ENCODE results near the gene PFAS. TPM values are rescaled to one million over a fixed set of nuclear protein-coding genes. Genes with fewer than 3 reads are reported as not detected.
A peak's percentile ranks its signal among the peaks of the same experiment; 100 is the strongest.

The PFAS gene
- total RNA-seq, 1 donor from 2014 or later: 64.6 TPM

DNA sequence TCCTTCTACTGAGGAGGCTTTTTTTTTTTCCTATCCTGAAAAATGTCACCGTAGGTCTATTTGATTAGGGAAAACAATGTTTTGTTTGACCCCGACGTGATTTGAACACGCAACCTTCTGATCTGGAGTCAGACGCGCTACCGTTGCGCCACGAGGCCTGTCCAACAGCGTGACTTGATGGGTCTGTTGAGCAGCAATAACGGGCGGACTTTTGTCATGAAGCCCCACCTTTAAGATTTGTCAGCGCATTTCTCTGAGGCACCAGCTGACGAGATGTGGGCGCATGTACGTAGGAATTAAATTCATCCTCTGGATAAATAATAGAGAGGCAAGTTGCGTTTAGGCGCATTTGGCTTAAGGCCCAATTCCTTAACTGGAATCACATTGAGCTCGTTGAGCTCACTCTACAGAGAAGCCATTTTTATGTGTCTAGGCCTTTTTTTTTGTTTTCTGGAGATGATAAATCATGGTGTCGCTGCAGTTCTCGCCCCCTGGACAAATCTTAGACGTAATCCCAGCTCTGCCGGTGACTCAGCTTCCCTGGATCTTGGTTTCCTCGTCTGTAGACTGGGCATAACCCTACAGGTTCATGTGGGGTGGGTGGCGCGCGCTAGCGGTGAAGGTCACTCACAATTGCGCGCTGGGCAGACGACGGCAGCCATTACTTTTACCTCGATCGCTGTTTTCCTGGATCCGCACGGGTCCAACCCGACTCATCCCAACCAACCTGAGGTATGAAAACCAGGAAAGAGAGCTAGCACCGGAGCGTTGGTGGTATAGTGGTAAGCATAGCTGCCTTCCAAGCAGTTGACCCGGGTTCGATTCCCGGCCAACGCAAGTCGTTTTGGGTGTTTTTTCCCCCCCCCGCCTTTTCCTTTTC lies 28.1 kb upstream of the PFAS start:
- TF ChIP-seq, protein P1, sequence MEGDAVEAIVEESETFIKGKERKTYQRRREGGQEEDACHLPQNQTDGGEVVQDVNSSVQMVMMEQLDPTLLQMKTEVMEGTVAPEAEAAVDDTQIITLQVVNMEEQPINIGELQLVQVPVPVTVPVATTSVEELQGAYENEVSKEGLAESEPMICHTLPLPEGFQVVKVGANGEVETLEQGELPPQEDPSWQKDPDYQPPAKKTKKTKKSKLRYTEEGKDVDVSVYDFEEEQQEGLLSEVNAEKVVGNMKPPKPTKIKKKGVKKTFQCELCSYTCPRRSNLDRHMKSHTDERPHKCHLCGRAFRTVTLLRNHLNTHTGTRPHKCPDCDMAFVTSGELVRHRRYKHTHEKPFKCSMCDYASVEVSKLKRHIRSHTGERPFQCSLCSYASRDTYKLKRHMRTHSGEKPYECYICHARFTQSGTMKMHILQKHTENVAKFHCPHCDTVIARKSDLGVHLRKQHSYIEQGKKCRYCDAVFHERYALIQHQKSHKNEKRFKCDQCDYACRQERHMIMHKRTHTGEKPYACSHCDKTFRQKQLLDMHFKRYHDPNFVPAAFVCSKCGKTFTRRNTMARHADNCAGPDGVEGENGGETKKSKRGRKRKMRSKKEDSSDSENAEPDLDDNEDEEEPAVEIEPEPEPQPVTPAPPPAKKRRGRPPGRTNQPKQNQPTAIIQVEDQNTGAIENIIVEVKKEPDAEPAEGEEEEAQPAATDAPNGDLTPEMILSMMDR (IDR thresholded peaks at IDR 0.05): peak; percentile 4
- no peak for TF ChIP-seq EZH2 (IDR thresholded peaks at IDR 0.05)
- no peak for TF ChIP-seq EZH2phosphoT487 (IDR thresholded peaks at IDR 0.05)
- H3K27me3 Mint-ChIP-seq (ENCODE audit: insufficient read depth, low read depth): peaks cover 34% of the 10 kb centered on the region
- Histone ChIP-seq H3F3A (ENCODE audit: low read depth) (peaks cover 55% of the 10 kb centered on the region), H2AFZ (replicated peaks) (peak overlapping the region; percentile 85), H4K20me1 (ENCODE audit: low read depth) (peaks cover 5% of the 10 kb centered on the region), H3K9ac (no peak overlapping the region), H3K79me2 (ENCODE audit: low read depth) (no peaks in the 10 kb centered on the region), H3K9me3 (ENCODE audit: low read depth) (no peaks in the 10 kb centered on the region), H3K4me2 (peak overlapping the region; percentile 87), H3K27me3 (no peaks in the 10 kb centered on the region), H3K27ac (no peak overlapping the region), H3K4me1 (no peaks in the 10 kb centered on the region), H3K4me3 (peak overlapping the region; percentile 91), H3K36me3 (no peaks in the 10 kb centered on the region)
- peaks cover 21% of the 10 kb centered on the region for H3K9me3 Mint-ChIP-seq
- DNase-seq (ENCODE audit: low spot score): peak; percentile 94
- peak overlapping the region; percentile 98 for H3K4me3 Mint-ChIP-seq
- H3K4me1 Mint-ChIP-seq: peaks cover 42% of the 10 kb centered on the region
- peaks cover 10% of the 10 kb centered on the region for H3K36me3 Mint-ChIP-seq
- H3K27ac Mint-ChIP-seq: peak overlapping the region; percentile 100

DNA sequence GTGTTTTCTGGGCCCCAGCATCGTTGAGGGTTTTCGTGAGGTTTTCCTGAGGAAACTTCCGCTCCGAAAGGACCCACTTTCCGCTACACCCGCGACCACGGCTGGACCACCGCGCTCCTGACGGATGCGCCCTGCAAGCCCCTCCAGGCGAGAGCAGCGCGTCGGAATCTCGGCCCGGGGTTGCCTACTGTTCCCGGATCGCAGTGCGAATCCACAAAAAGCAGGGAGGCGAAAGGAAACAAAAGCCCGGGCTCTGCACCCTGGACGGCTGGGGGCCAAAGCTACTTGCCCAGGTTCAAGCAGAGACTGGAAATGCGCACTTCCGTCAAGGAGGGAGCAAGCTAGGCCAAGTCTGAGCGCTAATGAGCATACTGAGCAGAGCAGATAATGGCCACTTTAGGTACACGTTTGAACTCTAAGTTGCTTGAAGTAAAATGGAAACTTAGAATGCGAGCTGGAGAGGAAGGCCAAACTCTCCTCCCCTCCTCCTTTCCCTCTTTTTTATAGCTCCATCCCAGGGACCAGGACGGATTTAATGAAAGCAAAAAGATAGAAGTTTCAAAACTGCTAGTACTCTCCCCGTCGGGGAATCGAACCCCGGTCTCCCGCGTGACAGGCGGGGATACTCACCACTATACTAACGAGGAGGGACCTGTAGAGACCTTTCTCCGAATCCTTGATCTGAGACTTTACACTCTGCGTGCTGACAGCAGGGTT lies 27.3 kb upstream of the PFAS start:
- no peaks in the 10 kb centered on the region for H3K36me3 ChIP-seq
- H3K79me2 ChIP-seq (ENCODE audit: low read depth): no peaks in the 10 kb centered on the region
- TF ChIP-seq, protein P1 (IDR thresholded peaks at IDR 0.05): no peak
- TF ChIP-seq EZH2phosphoT487 (IDR thresholded peaks at IDR 0.05) (no peak), EZH2 (IDR thresholded peaks at IDR 0.05) (no peak)
- H3K9ac ChIP-seq: no peak overlapping the region
- H3K4me2 ChIP-seq: peak overlapping the region; percentile 87
- H4K20me1 ChIP-seq (ENCODE audit: low read depth): peaks cover 5% of the 10 kb centered on the region
- peak; percentile 89 for DNase-seq (ENCODE audit: low spot score)
- H2AFZ ChIP-seq (replicated peaks): peak overlapping the region; percentile 85
- H3K36me3 Mint-ChIP-seq: peaks cover 16% of the 10 kb centered on the region
- peaks cover 42% of the 10 kb centered on the region for H3K27me3 Mint-ChIP-seq (ENCODE audit: insufficient read depth, low read depth)
- H3K27ac ChIP-seq: no peak overlapping the region
- H3F3A ChIP-seq (ENCODE audit: low read depth): peaks cover 63% of the 10 kb centered on the region
- H3K9me3 ChIP-seq (ENCODE audit: low read depth): no peaks in the 10 kb centered on the region
- peaks cover 29% of the 10 kb centered on the region for H3K9me3 Mint-ChIP-seq
- no peaks in the 10 kb centered on the region for H3K4me1 ChIP-seq
- H3K27me3 ChIP-seq: no peaks in the 10 kb centered on the region
- peak overlapping the region; percentile 91 for H3K4me3 ChIP-seq
- peak overlapping the region; percentile 100 for H3K27ac Mint-ChIP-seq
- peaks cover 49% of the 10 kb centered on the region for H3K4me1 Mint-ChIP-seq
- peak overlapping the region; percentile 98 for H3K4me3 Mint-ChIP-seq

DNA sequence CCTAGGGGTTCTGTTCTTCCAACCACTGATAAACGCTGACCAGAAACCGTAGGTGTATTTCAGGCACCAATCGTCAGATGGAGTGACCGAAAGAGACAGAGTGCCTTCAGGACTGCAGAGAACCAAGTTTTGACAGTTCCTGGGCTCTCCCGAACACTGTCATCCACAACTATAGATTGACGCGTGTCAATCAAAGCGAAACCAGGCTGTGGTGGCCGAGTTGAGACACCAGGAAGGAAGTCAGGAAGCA lies 26.8 kb upstream of the PFAS start:
- H3F3A ChIP-seq (ENCODE audit: low read depth): peaks cover 67% of the 10 kb centered on the region
- peak overlapping the region; percentile 100 for H3K27ac Mint-ChIP-seq
- H3K36me3 Mint-ChIP-seq: peaks cover 19% of the 10 kb centered on the region
- H3K79me2 ChIP-seq (ENCODE audit: low read depth): no peaks in the 10 kb centered on the region
- H4K20me1 ChIP-seq (ENCODE audit: low read depth): peaks cover 8% of the 10 kb centered on the region
- no peaks in the 10 kb centered on the region for H3K4me1 ChIP-seq
- H3K4me3 Mint-ChIP-seq: peak overlapping the region; percentile 98
- no peak overlapping the region for H2AFZ ChIP-seq (replicated peaks)
- H3K9me3 ChIP-seq (ENCODE audit: low read depth): no peaks in the 10 kb centered on the region
- no peak overlapping the region for H3K27ac ChIP-seq
- H3K9me3 Mint-ChIP-seq: peaks cover 33% of the 10 kb centered on the region
- peaks cover 53% of the 10 kb centered on the region for H3K4me1 Mint-ChIP-seq
- H3K27me3 ChIP-seq: no peaks in the 10 kb centered on the region
- peak overlapping the region; percentile 91 for H3K4me3 ChIP-seq
- H3K27me3 Mint-ChIP-seq (ENCODE audit: insufficient read depth, low read depth): peaks cover 47% of the 10 kb centered on the region
- TF ChIP-seq EZH2 (IDR thresholded peaks at IDR 0.05): no peak
- TF ChIP-seq, protein P1 (IDR thresholded peaks at IDR 0.05): no peak
- no peak for TF ChIP-seq EZH2phosphoT487 (IDR thresholded peaks at IDR 0.05)
- peak overlapping the region; percentile 87 for H3K4me2 ChIP-seq
- H3K36me3 ChIP-seq: no peaks in the 10 kb centered on the region
- peak; percentile 86 for DNase-seq (ENCODE audit: low spot score)
- no peak overlapping the region for H3K9ac ChIP-seq

Measured in neural progenitor cell (in vitro differentiated cells).